Brain microvascular endothelial cell (primary cell): Measurements from ENCODE around the gene PSMD8.
"Not testable (repeated sequence)": the region's sequence is repeated elsewhere in the genome, so short reads cannot be mapped to it uniquely, and the experiment has no call there.

Experiments
- DNase-seq: peaks from one replicate; pipeline ENCODE4 v3.0.0-alpha.2; 2020
- H3K27ac ChIP-seq: fragments of 250-450 bp; sonication (Bioruptor Pico); 2 replicates; pipeline ENCODE4 v1.5.1; 2020; ENCODE audit warnings: mild to moderate bottlenecking, moderate library complexity
- H3K27me3 ChIP-seq: fragments of 250-450 bp; sonication (Bioruptor Pico); replicated peaks from 2 replicates; pipeline ENCODE4 v1.5.1; 2020; ENCODE audit warnings: mild to moderate bottlenecking
- H3K36me3 ChIP-seq: fragments of 250-450 bp; sonication (Bioruptor Pico); replicated peaks from 2 replicates; pipeline ENCODE4 v1.5.1; 2020; ENCODE audit warnings: mild to moderate bottlenecking
- H3K4me3 ChIP-seq: 2 replicates; pipeline ENCODE4 v1.5.1; 2011; ENCODE audit warnings: low read depth, mild to moderate bottlenecking, control low read depth, low read length, moderate library complexity
- in situ Hi-C: cut with HindIII; loops from 2 replicates; pipeline ENCODE4 v1.10.0; 2017; ENCODE audit warnings: low sequenced_read_pairs, low pct_ligation_motif_present
- TF ChIP-seq, protein P1 (sequence below): IDR thresholded peaks from 2 replicates; pipeline ENCODE4 v1.5.1; 2011; ENCODE audit warnings: low read depth, mild to moderate bottlenecking, moderate library complexity, low read length, control low read depth, inconsistent platforms; ENCODE audit errors: missing control alignments

The PSMD8 gene

GRCh38 chr19:38421856-38422255 is 47.5 kb downstream of the PSMD8 start:
- H3K36me3 ChIP-seq, result no peaks in the 10 kb centered on the region
- in situ Hi-C loops, result no loop called here
- no peak for DNase-seq
- H3K27ac ChIP-seq, result no peak overlapping the region
- TF ChIP-seq, protein P1, sequence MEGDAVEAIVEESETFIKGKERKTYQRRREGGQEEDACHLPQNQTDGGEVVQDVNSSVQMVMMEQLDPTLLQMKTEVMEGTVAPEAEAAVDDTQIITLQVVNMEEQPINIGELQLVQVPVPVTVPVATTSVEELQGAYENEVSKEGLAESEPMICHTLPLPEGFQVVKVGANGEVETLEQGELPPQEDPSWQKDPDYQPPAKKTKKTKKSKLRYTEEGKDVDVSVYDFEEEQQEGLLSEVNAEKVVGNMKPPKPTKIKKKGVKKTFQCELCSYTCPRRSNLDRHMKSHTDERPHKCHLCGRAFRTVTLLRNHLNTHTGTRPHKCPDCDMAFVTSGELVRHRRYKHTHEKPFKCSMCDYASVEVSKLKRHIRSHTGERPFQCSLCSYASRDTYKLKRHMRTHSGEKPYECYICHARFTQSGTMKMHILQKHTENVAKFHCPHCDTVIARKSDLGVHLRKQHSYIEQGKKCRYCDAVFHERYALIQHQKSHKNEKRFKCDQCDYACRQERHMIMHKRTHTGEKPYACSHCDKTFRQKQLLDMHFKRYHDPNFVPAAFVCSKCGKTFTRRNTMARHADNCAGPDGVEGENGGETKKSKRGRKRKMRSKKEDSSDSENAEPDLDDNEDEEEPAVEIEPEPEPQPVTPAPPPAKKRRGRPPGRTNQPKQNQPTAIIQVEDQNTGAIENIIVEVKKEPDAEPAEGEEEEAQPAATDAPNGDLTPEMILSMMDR, result no peak
- H3K27me3 ChIP-seq, result no peaks in the 10 kb centered on the region
- no peak overlapping the region for H3K4me3 ChIP-seq

DNA sequence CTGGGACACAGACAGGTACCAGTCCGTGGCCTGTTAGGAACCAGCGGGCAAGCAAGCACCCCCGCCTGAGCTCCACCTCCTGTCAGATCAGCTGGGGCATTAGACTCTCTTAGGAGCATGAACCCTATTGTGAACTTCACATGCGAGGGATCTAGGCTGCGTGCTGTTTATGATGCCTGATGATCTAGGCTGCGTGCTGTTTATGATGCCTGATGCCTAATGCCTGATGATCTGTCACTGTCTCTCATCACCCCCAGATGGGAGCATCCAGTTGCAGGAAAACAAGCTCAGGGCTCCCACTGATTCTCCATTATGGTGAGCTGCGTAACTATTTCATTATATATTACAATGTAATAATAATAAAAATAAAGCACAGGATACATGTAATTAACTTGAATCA is 48.1 kb downstream of the PSMD8 start:
- H3K36me3 ChIP-seq, result no peaks in the 10 kb centered on the region
- no peaks in the 10 kb centered on the region for H3K27me3 ChIP-seq
- in situ Hi-C loops, result no loop called here
- no peak overlapping the region for H3K27ac ChIP-seq
- TF ChIP-seq, protein P1, result no peak
- H3K4me3 ChIP-seq, result no peak overlapping the region
- no peak for DNase-seq

- no peak for DNase-seq
- TF ChIP-seq, protein P1, result no peak
- Histone ChIP-seq H3K36me3 (no peaks in the 10 kb centered on the region), H3K27me3 (no peaks in the 10 kb centered on the region), H3K4me3 (no peak overlapping the region), H3K27ac (no peak overlapping the region)
- in situ Hi-C loops, result no loop called here
Observed at GRCh38 chr19:38424272-38424671, 49.9 kb downstream of the PSMD8 start.

GRCh38 chr19:38425222-38425809 is 50.9 kb downstream of the PSMD8 start:
- Histone ChIP-seq H3K27ac (no peak overlapping the region), H3K27me3 (peaks cover under 1% of the 10 kb centered on the region), H3K4me3 (no peak overlapping the region), H3K36me3 (no peaks in the 10 kb centered on the region)
- DNase-seq, result no peak
- TF ChIP-seq, protein P1, result no peak
- in situ Hi-C loops, result no loop called here

DNA sequence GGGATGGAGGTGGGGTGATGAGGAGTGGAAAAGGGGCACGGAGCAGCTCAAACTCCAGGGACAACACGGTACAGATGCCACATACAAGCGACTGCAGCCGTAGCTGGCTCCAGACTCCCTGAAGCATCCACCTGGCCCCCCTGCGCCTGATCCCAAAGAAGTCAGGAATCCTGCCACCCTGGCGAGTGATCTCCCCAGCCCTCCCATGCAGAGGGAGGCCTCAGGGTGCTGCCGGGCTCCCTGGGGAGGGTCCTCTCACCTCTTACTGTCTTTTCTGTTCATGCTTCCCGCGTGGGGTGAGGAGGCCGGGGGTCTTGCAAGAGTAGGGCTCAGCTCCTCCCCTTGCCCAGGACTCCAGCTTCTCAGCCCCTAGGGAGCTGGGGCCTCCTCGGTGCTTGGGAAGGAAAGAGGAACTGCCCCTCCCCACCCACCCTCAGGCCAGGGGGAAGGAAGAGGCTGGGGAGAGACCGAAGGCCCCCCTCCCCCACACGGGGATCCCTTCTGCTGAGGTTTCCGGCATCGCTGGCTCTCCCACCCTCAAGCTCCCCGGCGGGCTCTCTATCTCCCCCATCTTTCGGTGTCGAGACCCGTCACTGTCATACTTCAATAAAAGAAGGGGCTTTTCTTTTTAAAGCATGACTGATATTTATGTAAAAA is 51.6 kb downstream of the PSMD8 start, which contains the start of gene RASGRP4:
Gene RASGRP4, minus strand, starts transcription at position 410 of the 657 bp plus-strand sequence. Its CDS starts 128 bp downstream, at position 282.
- Histone ChIP-seq H3K27me3 (peaks cover 2% of the 10 kb centered on the region), H3K4me3 (no peak within 1 kb of the TSS), H3K36me3 (no peaks in the 10 kb centered on the region), H3K27ac (no peak within 1 kb of the TSS)
- TF ChIP-seq, protein P1, result no peak
- no peak for DNase-seq
- in situ Hi-C loops, result no loop called here

DNA sequence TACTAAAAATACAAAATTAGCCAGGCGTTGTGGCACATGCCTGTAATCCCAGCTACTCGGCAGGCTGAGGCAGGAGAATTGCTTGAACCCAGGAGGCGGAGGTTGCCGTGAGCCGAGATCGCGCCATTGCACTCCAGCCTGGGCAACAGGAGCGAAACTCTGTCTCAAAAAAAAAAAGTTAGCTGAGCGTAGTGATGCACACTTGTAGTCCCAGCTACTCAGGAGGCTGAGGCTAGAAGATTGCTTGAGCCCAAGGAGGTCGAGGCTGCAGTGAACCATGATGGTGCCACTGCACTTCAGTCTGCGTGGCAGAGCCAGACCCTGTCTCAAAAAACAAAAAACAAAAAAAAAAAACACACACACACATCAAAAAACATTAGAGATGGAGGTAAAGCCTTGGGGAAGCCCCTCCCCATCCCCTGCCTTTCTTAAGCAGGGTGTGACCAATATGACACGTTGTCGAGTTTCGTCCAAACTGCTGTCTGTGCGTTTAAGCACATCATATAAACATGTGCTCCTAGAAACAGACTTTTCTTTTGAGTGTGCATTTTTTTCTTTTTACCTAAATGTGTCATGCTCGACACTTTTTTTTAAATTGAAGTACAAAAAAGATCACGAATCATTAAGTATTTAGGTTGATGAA is 52.8 kb downstream of the PSMD8 start:
- in situ Hi-C loops, H3K27me3 ChIP-seq, H3K4me3 ChIP-seq, H3K36me3 ChIP-seq, DNase-seq, H3K27ac ChIP-seq: not testable (repeated sequence)
